Peyer's patch (tissue), 4 donors: ENCODE data around the gene KRTAP5-3.

Source experiments
- POLR2A ChIP-seq, 2 donors: fragments of 450-650 bp; IDR thresholded peaks; one replicate each; pipeline ENCODE4 v1.5.1; 2017; ENCODE audit warnings: antibody characterized with exemption in 2 of 2, mild to moderate bottlenecking in 2 of 2, moderate library complexity in 2 of 2
- TF ChIP-seq, protein P1 (sequence below), 6 experiments: fragments of 450-650 bp in 4 of 6; fragments of 200-600 bp in 2 of 6; sonication (generic) in 1 of 6; IDR thresholded peaks; one replicate each; pipeline ENCODE4 v1.5.1; 2017 to 2019; ENCODE audit warnings: antibody characterized with exemption in 6 of 6, mild to moderate bottlenecking in 3 of 6, moderate library complexity in 1 of 6

GRCh38 chr11:1570531-1570895, 37.8 kb downstream of the KRTAP5-3 start:
- TF ChIP-seq, protein P1, sequence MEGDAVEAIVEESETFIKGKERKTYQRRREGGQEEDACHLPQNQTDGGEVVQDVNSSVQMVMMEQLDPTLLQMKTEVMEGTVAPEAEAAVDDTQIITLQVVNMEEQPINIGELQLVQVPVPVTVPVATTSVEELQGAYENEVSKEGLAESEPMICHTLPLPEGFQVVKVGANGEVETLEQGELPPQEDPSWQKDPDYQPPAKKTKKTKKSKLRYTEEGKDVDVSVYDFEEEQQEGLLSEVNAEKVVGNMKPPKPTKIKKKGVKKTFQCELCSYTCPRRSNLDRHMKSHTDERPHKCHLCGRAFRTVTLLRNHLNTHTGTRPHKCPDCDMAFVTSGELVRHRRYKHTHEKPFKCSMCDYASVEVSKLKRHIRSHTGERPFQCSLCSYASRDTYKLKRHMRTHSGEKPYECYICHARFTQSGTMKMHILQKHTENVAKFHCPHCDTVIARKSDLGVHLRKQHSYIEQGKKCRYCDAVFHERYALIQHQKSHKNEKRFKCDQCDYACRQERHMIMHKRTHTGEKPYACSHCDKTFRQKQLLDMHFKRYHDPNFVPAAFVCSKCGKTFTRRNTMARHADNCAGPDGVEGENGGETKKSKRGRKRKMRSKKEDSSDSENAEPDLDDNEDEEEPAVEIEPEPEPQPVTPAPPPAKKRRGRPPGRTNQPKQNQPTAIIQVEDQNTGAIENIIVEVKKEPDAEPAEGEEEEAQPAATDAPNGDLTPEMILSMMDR (IDR thresholded peaks at IDR 0.05) = no peak
- no peak for TF ChIP-seq POLR2A (IDR thresholded peaks at IDR 0.05)
